ENCODE measurements around the gene C1orf174.

The C1orf174 gene

GRCh38 chr1:3939242-3940080 lies 39.4 kb upstream of the C1orf174 start:
- Histone ChIP-seq H3K27ac (no peak overlapping the region), H3K36me3 (no peaks in the 10 kb centered on the region; the same call in 1 of the 2 replicates), H3K27me3 (ENCODE audit: insufficient read depth, low read depth, severe bottlenecking) (no peaks in the 10 kb centered on the region), H3K4me3 (ENCODE audit: low read depth, low read length) (no peak overlapping the region), H3K9me3 (ENCODE audit: severe bottlenecking) (peaks cover 24% of the 10 kb centered on the region)
- no peak for DNase-seq
- no peak for TF ChIP-seq CTCF (IDR thresholded peaks at IDR 0.05; ENCODE audit: low read depth, low read length)

DNA sequence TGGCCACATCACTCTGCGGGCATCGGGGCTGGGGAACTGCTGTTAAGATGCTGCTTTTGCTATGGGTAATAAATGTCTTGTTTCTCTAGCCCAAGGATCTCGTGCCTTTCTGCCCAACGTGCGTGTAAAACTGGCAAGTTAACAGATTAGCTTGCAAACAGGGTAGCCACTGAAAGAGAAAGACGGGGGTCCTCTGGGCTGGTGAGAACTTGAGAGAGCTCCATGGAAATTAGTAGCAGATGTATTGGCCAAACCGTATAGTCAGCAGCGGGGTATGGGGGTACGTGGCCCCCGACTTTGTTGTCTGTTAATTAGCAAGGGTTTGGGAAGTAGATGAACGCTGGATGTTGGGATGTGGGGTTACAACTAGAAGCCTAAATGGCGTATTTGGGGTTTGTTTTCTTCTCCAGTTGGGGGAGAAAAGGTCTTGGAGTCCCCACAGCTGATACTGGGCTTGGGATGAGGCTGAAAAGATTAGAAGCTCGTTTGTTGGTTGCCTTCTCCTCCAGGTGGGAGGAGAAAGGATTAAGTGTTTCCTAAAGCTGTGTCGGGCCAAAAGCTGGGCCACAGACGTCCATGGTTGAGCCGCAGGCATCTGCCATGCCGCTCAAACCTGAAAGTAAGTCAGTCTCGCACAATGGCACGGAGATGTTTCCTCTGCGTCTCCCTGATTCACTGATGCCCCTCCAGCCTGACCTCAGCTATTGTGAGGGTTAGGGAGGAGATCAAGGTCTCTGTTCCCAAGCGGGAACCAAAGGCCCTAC lies 32.3 kb upstream of the C1orf174 start:
- peak; percentile 72 for DNase-seq
- no peaks in the 10 kb centered on the region; the same call in 1 of the 2 replicates for H3K36me3 ChIP-seq
- H3K4me3 ChIP-seq (ENCODE audit: low read depth, low read length): no peak overlapping the region; the same call in 1 of the 2 replicates
- peaks cover 22% of the 10 kb centered on the region for H3K9me3 ChIP-seq (ENCODE audit: severe bottlenecking)
- H3K27ac ChIP-seq: peak overlapping the region; percentile 89
- H3K27me3 ChIP-seq (ENCODE audit: insufficient read depth, low read depth, severe bottlenecking): no peaks in the 10 kb centered on the region
- no peak for TF ChIP-seq CTCF (IDR thresholded peaks at IDR 0.05; ENCODE audit: low read depth, low read length)

GRCh38 chr1:3931007-3931912 lies 31.2 kb upstream of the C1orf174 start:
- no peak for TF ChIP-seq CTCF (IDR thresholded peaks at IDR 0.05; ENCODE audit: low read depth, low read length)

DNA sequence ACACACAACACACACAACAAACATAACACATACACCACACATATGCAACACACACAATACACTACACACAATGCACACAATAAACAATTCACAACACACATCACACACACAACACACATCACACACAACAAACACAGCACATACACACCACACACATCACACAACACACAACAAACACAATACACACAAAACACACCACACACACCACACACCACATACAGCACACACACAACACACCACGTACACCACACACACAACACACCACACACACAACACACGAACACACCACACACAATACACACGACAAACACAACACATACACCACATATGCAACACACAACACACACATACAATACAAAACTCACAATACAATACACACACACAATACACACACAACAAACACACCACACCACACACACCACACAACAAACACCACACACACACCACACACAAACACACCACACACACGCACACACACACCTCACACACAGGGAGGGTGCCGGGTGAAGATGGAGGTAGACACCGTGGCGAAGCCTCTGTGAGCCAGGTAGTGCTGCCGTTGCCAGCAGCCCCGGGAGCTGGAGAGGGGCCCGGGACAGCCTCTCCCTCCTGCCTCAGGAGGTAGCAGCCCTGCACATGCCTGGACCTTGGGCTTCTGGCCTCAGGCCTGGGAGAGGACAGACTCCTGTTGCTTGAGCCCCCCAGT lies 30.4 kb upstream of the C1orf174 start:
- Histone ChIP-seq H3K27me3 (ENCODE audit: insufficient read depth, low read depth, severe bottlenecking) (no peaks in the 10 kb centered on the region), H3K4me3 (ENCODE audit: low read depth, low read length) (no peak overlapping the region)
- no peak for TF ChIP-seq CTCF (IDR thresholded peaks at IDR 0.05; ENCODE audit: low read depth, low read length)

More at GRCh38 chr1:3931007-3931912, 31.2 kb upstream of the C1orf174 start:
- Histone ChIP-seq H3K4me3 (ENCODE audit: low read depth, low read length) (no peak overlapping the region), H3K27me3 (ENCODE audit: insufficient read depth, low read depth, severe bottlenecking) (no peaks in the 10 kb centered on the region), H3K36me3 (no peaks in the 10 kb centered on the region; the same call in 1 of the 2 replicates), H3K27ac (peak overlapping the region; percentile 89), H3K9me3 (ENCODE audit: severe bottlenecking) (peaks cover 17% of the 10 kb centered on the region)
- peak; percentile 77 for DNase-seq

GRCh38 chr1:3929126-3929525 lies 29.1 kb upstream of the C1orf174 start:
- Histone ChIP-seq H3K27me3 (ENCODE audit: insufficient read depth, low read depth, severe bottlenecking) (no peaks in the 10 kb centered on the region), H3K4me3 (ENCODE audit: low read depth, low read length) (no peak overlapping the region), H3K9me3 (ENCODE audit: severe bottlenecking) (peaks cover 3% of the 10 kb centered on the region), H3K36me3 (no peaks in the 10 kb centered on the region), H3K27ac (peak overlapping the region; percentile 74; the same call in 1 of the 2 replicates)
- no peak for TF ChIP-seq CTCF (IDR thresholded peaks at IDR 0.05; ENCODE audit: low read depth, low read length)
- DNase-seq: no peak

More for the DNA sequence above, 30.4 kb upstream of the C1orf174 start:
- Histone ChIP-seq H3K9me3 (ENCODE audit: severe bottlenecking) (peaks cover 11% of the 10 kb centered on the region), H3K36me3 (no peaks in the 10 kb centered on the region; the same call in 1 of the 2 replicates), H3K27ac (peak overlapping the region; percentile 89)
- DNase-seq: no peak

All from WERI-Rb-1 (cell line).